A549 (cell line): ENCODE results near the gene POLDIP2. TPM values are rescaled to one million over a fixed set of nuclear protein-coding genes. Genes with fewer than 3 reads are reported as not detected.
A peak's percentile ranks its signal among the peaks of the same experiment; 100 is the strongest.

Experiments used
- CBX2 ChIP-seq: fragments of 200-600 bp; sonication (generic); IDR thresholded peaks from 2 replicates; pipeline ENCODE4 v1.6.1; 2016; ENCODE audit warnings: low read depth, mild to moderate bottlenecking, borderline replicate concordance
- CBX8 ChIP-seq: fragments of 200-600 bp; sonication (generic); IDR thresholded peaks from 2 replicates; pipeline ENCODE4 v1.6.1; 2016
- CHD2 ChIP-seq: fragments of 150-350 bp; IDR thresholded peaks from 2 replicates; pipeline ENCODE4 v1.6.1; 2014; ENCODE audit warnings: low read length; ENCODE audit not compliant: partially characterized antibody
- EHF ChIP-seq: fragments of 250-450 bp; sonication (Bioruptor Pico); IDR thresholded peaks from 2 replicates; pipeline ENCODE4 v1.5.0; 2020; ENCODE audit warnings: mild to moderate bottlenecking
- EP300 ChIP-seq, 2 experiments: fragments of >200 bp; sonication (Bioruptor Twin); formaldehyde crosslinking; IDR thresholded peaks; 2 replicates in 1 of 2; 3 replicates in 1 of 2; pipeline ENCODE4 v1.6.1; 2016 to 2017
- FOSL2 ChIP-seq, 2 experiments: fragments of 450-650 bp in 1 of 2; fragments of >200 bp in 1 of 2; sonication (Bioruptor Twin) in 1 of 2; formaldehyde crosslinking; IDR thresholded peaks; 2 replicates each; pipeline versions ENCODE4 v1.5.0 to v1.6.1; 2016 to 2020; ENCODE audit warnings: mild to moderate bottlenecking in 1 of 2, moderate library complexity in 1 of 2
- FOXS1 ChIP-seq: fragments of 250-450 bp; sonication (Bioruptor Pico); IDR thresholded peaks from 2 replicates; pipeline ENCODE4 v1.5.0; 2020; ENCODE audit warnings: mild to moderate bottlenecking, moderate library complexity
- GATA3 ChIP-seq: IDR thresholded peaks from 2 replicates; pipeline ENCODE4 v1.6.1; 2012; ENCODE audit warnings: borderline replicate concordance
- HEYL ChIP-seq: fragments of 250-450 bp; sonication (Bioruptor Pico); IDR thresholded peaks from 2 replicates; pipeline ENCODE4 v1.8.0; 2021; ENCODE audit warnings: mild to moderate bottlenecking, moderate library complexity
- HOXB13 ChIP-seq: fragments of 250-450 bp; sonication (Bioruptor Pico); IDR thresholded peaks from 2 replicates; pipeline ENCODE4 v1.5.0; 2020; ENCODE audit warnings: low read depth, mild to moderate bottlenecking, moderate library complexity
- KDM5A ChIP-seq: fragments of 200-600 bp; sonication (generic); IDR thresholded peaks from 2 replicates; pipeline ENCODE4 v1.6.1; 2016; ENCODE audit warnings: antibody characterized with exemption, mild to moderate bottlenecking
- MAZ ChIP-seq: fragments of 150-350 bp; IDR thresholded peaks from 2 replicates; pipeline ENCODE4 v1.6.1; 2014; ENCODE audit warnings: antibody characterized with exemption, low read depth, low read length, borderline replicate concordance
- NFE2L2 ChIP-seq: fragments of 150-350 bp; conservative IDR thresholded peaks from 2 replicates; pipeline ENCODE4 v1.6.1; 2014; ENCODE audit warnings: low read length
- POLR2A ChIP-seq: IDR thresholded peaks from 2 replicates; pipeline ENCODE4 v1.6.1; 2012; ENCODE audit warnings: mild to moderate bottlenecking, low read length
- POLR2AphosphoS2 ChIP-seq: conservative IDR thresholded peaks from 2 replicates; pipeline ENCODE4 v1.6.1; 2012; ENCODE audit warnings: low read length, improper control_type of control experiment, inconsistent platforms
- RARB ChIP-seq: fragments of 250-450 bp; sonication (Bioruptor Pico); IDR thresholded peaks from 2 replicates; pipeline ENCODE4 v1.8.0; 2021; ENCODE audit warnings: mild to moderate bottlenecking, moderate library complexity
- RCOR1 ChIP-seq: fragments of 150-350 bp; IDR thresholded peaks from 2 replicates; pipeline ENCODE4 v1.6.1; 2014; ENCODE audit warnings: antibody characterized with exemption, low read length, low read depth
- RFX5 ChIP-seq: fragments of 450-650 bp; IDR thresholded peaks from 2 replicates; pipeline ENCODE4 v1.7.1; 2014; ENCODE audit warnings: antibody characterized with exemption, mild to moderate bottlenecking, moderate library complexity
- SMC3 ChIP-seq: fragments of >200 bp; sonication (Bioruptor Twin); formaldehyde crosslinking; IDR thresholded peaks from 3 replicates; pipeline ENCODE4 v1.6.1; 2018; ENCODE audit warnings: inconsistent platforms
- TFCP2L1 ChIP-seq: fragments of 250-450 bp; sonication (Bioruptor Pico); IDR thresholded peaks from 2 replicates; pipeline ENCODE4 v1.5.0; 2021; ENCODE audit warnings: mild to moderate bottlenecking
- ZNF302 ChIP-seq: fragments of 250-450 bp; sonication (Bioruptor Pico); IDR thresholded peaks from 2 replicates; pipeline ENCODE4 v1.9.0; 2021; ENCODE audit warnings: inconsistent platforms, mild to moderate bottlenecking, moderate library complexity
- polyA plus RNA-seq, 4 experiments: library from polyadenylated mRNA; depleted of rRNA in 3 of 4; stranded (reverse); fragments of >200 nt; fragmentation: RNase III in 1 of 4; extraction: RNeasy Plus Mini Kit Qiagen cat#74134 plus additional on column Dnase treatment in 1 of 4; gene quantifications; 2 replicates in 3 of 4; 3 replicates in 1 of 4; pipeline ENCODE4 v1.2.3, GENCODE V29; 2011 to 2017
- TF ChIP-seq, protein P1 (sequence below): fragments of >200 bp; sonication (Bioruptor Twin); formaldehyde crosslinking; IDR thresholded peaks from 3 replicates; pipeline ENCODE4 v1.6.1; 2016
- TF ChIP-seq, protein P2 (sequence below): fragments of 250-450 bp; sonication (Bioruptor Pico); IDR thresholded peaks from 2 replicates; pipeline ENCODE4 v1.5.0; 2020; ENCODE audit warnings: low read depth, mild to moderate bottlenecking, moderate library complexity
- TF ChIP-seq, protein P3 (sequence below): IDR thresholded peaks from 2 replicates; pipeline ENCODE4 v1.6.1; 2012; ENCODE audit warnings: low read depth, borderline replicate concordance
- TF ChIP-seq, protein P4 (sequence below): fragments of 250-450 bp; sonication (Bioruptor Pico); IDR thresholded peaks from 2 replicates; pipeline ENCODE4 v1.5.0; 2021; ENCODE audit warnings: mild to moderate bottlenecking, moderate library complexity, borderline replicate concordance
- TF ChIP-seq, protein P5 (sequence below): fragments of 450-650 bp; IDR thresholded peaks from 2 replicates; pipeline ENCODE4 v1.6.1; 2014; ENCODE audit warnings: antibody characterized with exemption
- TF ChIP-seq, protein P6 (sequence below): fragments of >200 bp; sonication (Bioruptor Twin); formaldehyde crosslinking; IDR thresholded peaks from 2 replicates; pipeline ENCODE4 v1.6.1; 2016
- TF ChIP-seq, protein P7 (sequence below): IDR thresholded peaks from 2 replicates; pipeline ENCODE4 v1.6.1; 2012
- TF ChIP-seq, protein P8 (sequence below): fragments of 200-600 bp; sonication (generic); IDR thresholded peaks from 2 replicates; pipeline ENCODE4 v1.6.1; 2016; ENCODE audit warnings: antibody characterized with exemption, mild to moderate bottlenecking, moderate library complexity

POLDIP2 gene
- polyA plus RNA-seq, 2 of the 4 experiments (the other 2 are of a cell fraction): 127 to 132 TPM

DNA sequence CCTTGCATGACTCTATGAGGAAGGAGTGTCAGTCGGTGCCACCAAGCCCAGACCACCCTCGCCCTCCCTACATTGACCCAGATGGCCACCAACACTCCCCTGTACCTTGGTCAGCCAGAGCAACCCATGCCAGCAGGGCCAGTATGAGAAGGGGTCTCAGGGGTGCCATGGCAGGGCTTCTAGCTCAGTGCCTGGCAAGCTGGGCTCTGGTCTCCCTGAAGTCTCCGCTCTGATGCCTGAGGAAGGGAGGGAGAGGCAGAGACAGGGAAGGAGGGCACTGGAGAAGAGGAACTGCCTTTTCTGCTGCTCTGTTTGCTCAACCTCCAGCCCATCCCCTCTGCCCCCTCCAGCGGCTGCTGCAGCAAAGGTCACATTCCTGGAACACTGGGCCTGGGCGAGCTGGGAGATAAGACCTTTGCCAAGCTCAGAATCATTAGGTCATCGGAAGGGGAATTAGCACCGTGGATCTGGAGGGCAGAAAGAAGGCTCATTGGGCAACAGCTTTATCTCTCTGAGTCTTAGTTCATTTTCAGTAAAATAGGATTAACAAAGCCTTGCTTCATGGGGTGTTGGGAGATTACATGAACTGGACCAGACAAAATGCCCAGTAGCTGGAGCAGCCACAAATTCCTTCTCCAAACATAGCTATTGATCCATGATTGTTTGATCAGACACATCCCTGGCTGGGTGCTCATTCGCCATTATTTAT is 12.9 kb upstream of the POLDIP2 start, which contains the start of gene VTN (continued):
- no peak for TF ChIP-seq HOXB13 (CRISPR knock-in tag)
- TF ChIP-seq, protein P1, sequence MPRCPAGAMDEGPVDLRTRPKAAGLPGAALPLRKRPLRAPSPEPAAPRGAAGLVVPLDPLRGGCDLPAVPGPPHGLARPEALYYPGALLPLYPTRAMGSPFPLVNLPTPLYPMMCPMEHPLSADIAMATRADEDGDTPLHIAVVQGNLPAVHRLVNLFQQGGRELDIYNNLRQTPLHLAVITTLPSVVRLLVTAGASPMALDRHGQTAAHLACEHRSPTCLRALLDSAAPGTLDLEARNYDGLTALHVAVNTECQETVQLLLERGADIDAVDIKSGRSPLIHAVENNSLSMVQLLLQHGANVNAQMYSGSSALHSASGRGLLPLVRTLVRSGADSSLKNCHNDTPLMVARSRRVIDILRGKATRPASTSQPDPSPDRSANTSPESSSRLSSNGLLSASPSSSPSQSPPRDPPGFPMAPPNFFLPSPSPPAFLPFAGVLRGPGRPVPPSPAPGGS: 0 out of 3 replicates have a peak, but pooled peaks have one; percentile 12
- TF ChIP-seq GATA3: peak; percentile 42; the same call in 1 of the 2 replicates
- TF ChIP-seq EP300 (IDR thresholded peaks at IDR 0.05): peak in 1 of 2 experiments; percentile 47; a peak in 1 of 5 replicates
- TF ChIP-seq, protein P2, sequence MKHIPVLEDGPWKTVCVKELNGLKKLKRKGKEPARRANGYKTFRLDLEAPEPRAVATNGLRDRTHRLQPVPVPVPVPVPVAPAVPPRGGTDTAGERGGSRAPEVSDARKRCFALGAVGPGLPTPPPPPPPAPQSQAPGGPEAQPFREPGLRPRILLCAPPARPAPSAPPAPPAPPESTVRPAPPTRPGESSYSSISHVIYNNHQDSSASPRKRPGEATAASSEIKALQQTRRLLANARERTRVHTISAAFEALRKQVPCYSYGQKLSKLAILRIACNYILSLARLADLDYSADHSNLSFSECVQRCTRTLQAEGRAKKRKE (CRISPR knock-in tag): no peak
- TF ChIP-seq, protein P3, sequence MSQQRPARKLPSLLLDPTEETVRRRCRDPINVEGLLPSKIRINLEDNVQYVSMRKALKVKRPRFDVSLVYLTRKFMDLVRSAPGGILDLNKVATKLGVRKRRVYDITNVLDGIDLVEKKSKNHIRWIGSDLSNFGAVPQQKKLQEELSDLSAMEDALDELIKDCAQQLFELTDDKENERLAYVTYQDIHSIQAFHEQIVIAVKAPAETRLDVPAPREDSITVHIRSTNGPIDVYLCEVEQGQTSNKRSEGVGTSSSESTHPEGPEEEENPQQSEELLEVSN: no peak
- TF ChIP-seq CBX2: no peak
- no peak for TF ChIP-seq TFCP2L1
- TF ChIP-seq MAZ: peak; percentile 65; the same call in 1 of the 2 replicates
- TF ChIP-seq SMC3: peak; percentile 25; the same call in 1 of the 3 replicates
- TF ChIP-seq, protein P4, sequence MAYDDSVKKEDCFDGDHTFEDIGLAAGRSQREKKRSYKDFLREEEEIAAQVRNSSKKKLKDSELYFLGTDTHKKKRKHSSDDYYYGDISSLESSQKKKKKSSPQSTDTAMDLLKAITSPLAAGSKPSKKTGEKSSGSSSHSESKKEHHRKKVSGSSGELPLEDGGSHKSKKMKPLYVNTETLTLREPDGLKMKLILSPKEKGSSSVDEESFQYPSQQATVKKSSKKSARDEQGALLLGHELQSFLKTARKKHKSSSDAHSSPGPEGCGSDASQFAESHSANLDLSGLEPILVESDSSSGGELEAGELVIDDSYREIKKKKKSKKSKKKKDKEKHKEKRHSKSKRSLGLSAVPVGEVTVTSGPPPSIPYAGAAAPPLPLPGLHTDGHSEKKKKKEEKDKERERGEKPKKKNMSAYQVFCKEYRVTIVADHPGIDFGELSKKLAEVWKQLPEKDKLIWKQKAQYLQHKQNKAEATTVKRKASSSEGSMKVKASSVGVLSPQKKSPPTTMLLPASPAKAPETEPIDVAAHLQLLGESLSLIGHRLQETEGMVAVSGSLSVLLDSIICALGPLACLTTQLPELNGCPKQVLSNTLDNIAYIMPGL: no peak
- no peak for TF ChIP-seq RCOR1
- 0 out of 2 replicates have a peak, but pooled peaks have one; percentile 26 for TF ChIP-seq POLR2A
- no peak for TF ChIP-seq EHF (CRISPR knock-in tag)
- TF ChIP-seq, protein P5, sequence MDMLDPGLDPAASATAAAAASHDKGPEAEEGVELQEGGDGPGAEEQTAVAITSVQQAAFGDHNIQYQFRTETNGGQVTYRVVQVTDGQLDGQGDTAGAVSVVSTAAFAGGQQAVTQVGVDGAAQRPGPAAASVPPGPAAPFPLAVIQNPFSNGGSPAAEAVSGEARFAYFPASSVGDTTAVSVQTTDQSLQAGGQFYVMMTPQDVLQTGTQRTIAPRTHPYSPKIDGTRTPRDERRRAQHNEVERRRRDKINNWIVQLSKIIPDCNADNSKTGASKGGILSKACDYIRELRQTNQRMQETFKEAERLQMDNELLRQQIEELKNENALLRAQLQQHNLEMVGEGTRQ: no peak
- TF ChIP-seq CBX8: no peak
- TF ChIP-seq, protein P6, sequence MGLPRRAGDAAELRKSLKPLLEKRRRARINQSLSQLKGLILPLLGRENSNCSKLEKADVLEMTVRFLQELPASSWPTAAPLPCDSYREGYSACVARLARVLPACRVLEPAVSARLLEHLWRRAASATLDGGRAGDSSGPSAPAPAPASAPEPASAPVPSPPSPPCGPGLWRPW: no peak
- no peak for TF ChIP-seq CHD2
- no peak for TF ChIP-seq FOSL2 (IDR thresholded peaks at IDR 0.05)
- TF ChIP-seq FOSL2 (CRISPR knock-in tag; IDR thresholded peaks at IDR 0.05): no peak
- TF ChIP-seq, protein P7, sequence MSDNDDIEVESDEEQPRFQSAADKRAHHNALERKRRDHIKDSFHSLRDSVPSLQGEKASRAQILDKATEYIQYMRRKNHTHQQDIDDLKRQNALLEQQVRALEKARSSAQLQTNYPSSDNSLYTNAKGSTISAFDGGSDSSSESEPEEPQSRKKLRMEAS: peak; percentile 30; the same call in 1 of the 2 replicates
- TF ChIP-seq ZNF302: no peak
- TF ChIP-seq, protein P8, sequence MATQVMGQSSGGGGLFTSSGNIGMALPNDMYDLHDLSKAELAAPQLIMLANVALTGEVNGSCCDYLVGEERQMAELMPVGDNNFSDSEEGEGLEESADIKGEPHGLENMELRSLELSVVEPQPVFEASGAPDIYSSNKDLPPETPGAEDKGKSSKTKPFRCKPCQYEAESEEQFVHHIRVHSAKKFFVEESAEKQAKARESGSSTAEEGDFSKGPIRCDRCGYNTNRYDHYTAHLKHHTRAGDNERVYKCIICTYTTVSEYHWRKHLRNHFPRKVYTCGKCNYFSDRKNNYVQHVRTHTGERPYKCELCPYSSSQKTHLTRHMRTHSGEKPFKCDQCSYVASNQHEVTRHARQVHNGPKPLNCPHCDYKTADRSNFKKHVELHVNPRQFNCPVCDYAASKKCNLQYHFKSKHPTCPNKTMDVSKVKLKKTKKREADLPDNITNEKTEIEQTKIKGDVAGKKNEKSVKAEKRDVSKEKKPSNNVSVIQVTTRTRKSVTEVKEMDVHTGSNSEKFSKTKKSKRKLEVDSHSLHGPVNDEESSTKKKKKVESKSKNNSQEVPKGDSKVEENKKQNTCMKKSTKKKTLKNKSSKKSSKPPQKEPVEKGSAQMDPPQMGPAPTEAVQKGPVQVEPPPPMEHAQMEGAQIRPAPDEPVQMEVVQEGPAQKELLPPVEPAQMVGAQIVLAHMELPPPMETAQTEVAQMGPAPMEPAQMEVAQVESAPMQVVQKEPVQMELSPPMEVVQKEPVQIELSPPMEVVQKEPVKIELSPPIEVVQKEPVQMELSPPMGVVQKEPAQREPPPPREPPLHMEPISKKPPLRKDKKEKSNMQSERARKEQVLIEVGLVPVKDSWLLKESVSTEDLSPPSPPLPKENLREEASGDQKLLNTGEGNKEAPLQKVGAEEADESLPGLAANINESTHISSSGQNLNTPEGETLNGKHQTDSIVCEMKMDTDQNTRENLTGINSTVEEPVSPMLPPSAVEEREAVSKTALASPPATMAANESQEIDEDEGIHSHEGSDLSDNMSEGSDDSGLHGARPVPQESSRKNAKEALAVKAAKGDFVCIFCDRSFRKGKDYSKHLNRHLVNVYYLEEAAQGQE: no peak
- TF ChIP-seq RFX5: no peak
- no peak for TF ChIP-seq HEYL
- no peak for TF ChIP-seq FOXS1 (CRISPR knock-in tag)
- 0 out of 2 replicates have a peak, but pooled peaks have one; percentile 55 for TF ChIP-seq POLR2AphosphoS2
- no peak for TF ChIP-seq RARB (CRISPR knock-in tag)
- TF ChIP-seq NFE2L2: no peak
- no peak for TF ChIP-seq KDM5A
